Keratinocyte (primary cell): Measurements from ENCODE around the gene MAP3K14. TPM values are rescaled to one million over a fixed set of nuclear protein-coding genes. Genes with fewer than 3 reads are reported as not detected.

Experiments used
- DNase-seq: peaks from one replicate; pipeline ENCODE4 v3.0.0-alpha.2; 2011; ENCODE audit warnings: low read depth, missing footprints, low spot score
- FAIRE-seq: peaks from 2 replicates; lab custom pipeline; 2011; peaks lifted over from hg19 to GRCh38; lab: Jason Lieb, UNC
- H2AFZ ChIP-seq: 2 replicates; pipeline ENCODE4 v1.6.0; 2012; ENCODE audit warnings: low read length, control low read depth, inconsistent platforms; ENCODE audit not compliant: control insufficient read depth
- H3K27ac ChIP-seq: 2 replicates; pipeline ENCODE4 v1.5.1; 2011; ENCODE audit warnings: low read length; ENCODE audit not compliant: control insufficient read depth, insufficient read depth
- H3K27me3 ChIP-seq: 3 replicates; pipeline ENCODE4 v1.6.0; 2011; ENCODE audit warnings: low read length; ENCODE audit not compliant: control insufficient read depth, insufficient read depth; ENCODE audit errors: extremely low read depth
- H3K36me3 ChIP-seq, 2 experiments: 2 replicates in 1 of 2; 3 replicates in 1 of 2; pipeline ENCODE4 v1.5.1; 2011; ENCODE audit warnings: low read length in 2 of 2, mild to moderate bottlenecking in 1 of 2; ENCODE audit not compliant: control insufficient read depth in 2 of 2, insufficient read depth in 2 of 2; ENCODE audit errors: extremely low read depth in 1 of 2
- H3K4me1 ChIP-seq: 3 replicates; pipeline ENCODE4 v1.5.1; 2011; ENCODE audit warnings: low read length; ENCODE audit not compliant: control insufficient read depth, insufficient read depth; ENCODE audit errors: extremely low read depth
- H3K4me2 ChIP-seq: 3 replicates; pipeline ENCODE4 v1.6.0; 2011; ENCODE audit warnings: low read depth, low read length; ENCODE audit not compliant: control insufficient read depth, insufficient read depth; ENCODE audit errors: extremely low read depth
- H3K4me3 ChIP-seq, 3 experiments: fragments of 200-600 bp in 1 of 3; sonication (generic) in 1 of 3; 2 replicates in 2 of 3; 3 replicates in 1 of 3; pipeline ENCODE4 v1.5.1; 2011 to 2016; ENCODE audit warnings: low read length in 3 of 3, mild to moderate bottlenecking in 3 of 3, control low read depth in 2 of 3, inconsistent platforms in 1 of 3, low read depth in 1 of 3, mixed read lengths in 1 of 3, mixed run types in 1 of 3, moderate library complexity in 1 of 3; ENCODE audit not compliant: control insufficient read depth in 2 of 3, insufficient read depth in 2 of 3; ENCODE audit errors: extremely low read depth in 1 of 3
- H3K79me2 ChIP-seq: 2 replicates; pipeline ENCODE4 v1.6.0; 2012; ENCODE audit warnings: low read length; ENCODE audit not compliant: control insufficient read depth, insufficient read depth
- H3K9ac ChIP-seq: 3 replicates; pipeline ENCODE4 v1.6.0; 2011; ENCODE audit warnings: low read length; ENCODE audit not compliant: control insufficient read depth, insufficient read depth; ENCODE audit errors: extremely low read depth
- H3K9me1 ChIP-seq: 3 replicates; pipeline ENCODE4 v1.6.0; 2011; ENCODE audit warnings: low read length; ENCODE audit not compliant: control insufficient read depth, insufficient read depth; ENCODE audit errors: extremely low read depth
- H3K9me3 ChIP-seq: 2 replicates; pipeline ENCODE4 v1.5.1; 2012; ENCODE audit warnings: low read depth, low read length; ENCODE audit not compliant: control insufficient read depth
- H4K20me1 ChIP-seq: 3 replicates; pipeline ENCODE4 v1.6.0; 2011; ENCODE audit warnings: low read length; ENCODE audit not compliant: control insufficient read depth, insufficient read depth; ENCODE audit errors: extremely low read depth
- EZH2 ChIP-seq: IDR thresholded peaks from one replicate; pipeline ENCODE4 v1.6.1; 2012; ENCODE audit warnings: inconsistent platforms, mild to moderate bottlenecking, low read length, moderate library complexity
- dilution Hi-C: fragments of 300-500 bp; cut with MboI; formaldehyde crosslinking; loops from one replicate; pipeline ENCODE4 v1.7.0; 2020; ENCODE audit warnings: low sequenced_read_pairs; ENCODE audit not compliant: extremely low pct_ligation_motif_present
- polyA plus RNA-seq, 5 experiments: library from polyadenylated mRNA; depleted of rRNA in 3 of 5; stranded (reverse) in 3 of 5; stranded (forward) in 1 of 5; unstranded in 1 of 5; fragments of >200 nt; gene quantifications; 1 replicate in 1 of 5; 2 replicates in 3 of 5; 3 replicates in 1 of 5; pipeline versions ENCODE4 v1.2.1 to v1.2.3, GENCODE V29; 2011 to 2012; ENCODE audit warnings: missing spikeins in 2 of 5, low read depth in 1 of 5, low replicate concordance in 1 of 5
- TF ChIP-seq, protein P1 (sequence below), 3 experiments: IDR thresholded peaks in 1 of 3; conservative IDR thresholded peaks in 1 of 3; optimal IDR thresholded peaks in 1 of 3; 2 replicates in 2 of 3; 3 replicates in 1 of 3; pipeline versions ENCODE3 to v1.5.1; 2011; ENCODE audit warnings: low read length in 3 of 3, mild to moderate bottlenecking in 3 of 3, moderate library complexity in 2 of 3, control low read depth in 1 of 3, inconsistent platforms in 1 of 3; ENCODE audit not compliant: insufficient read depth in 2 of 3; ENCODE audit errors: extremely low read depth in 1 of 3

Gene MAP3K14
- polyA plus RNA-seq, 1 donor (not counting 4 experiments of a cell fraction or from before 2014, with no cell fraction given) = 6.5 TPM

DNA sequence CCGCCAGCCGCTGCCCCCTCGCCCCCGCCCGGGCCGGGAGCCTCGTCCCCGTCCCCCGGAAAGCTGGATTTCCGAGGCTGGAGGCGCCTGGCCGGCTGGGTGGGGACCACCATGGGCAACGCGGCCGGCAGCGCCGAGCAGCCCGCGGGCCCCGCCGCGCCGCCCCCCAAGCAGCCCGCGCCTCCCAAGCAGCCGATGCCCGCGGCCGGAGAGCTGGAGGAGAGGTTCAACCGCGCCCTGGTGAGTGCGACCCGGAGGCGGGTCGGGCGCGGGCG is 94.9 kb downstream of the MAP3K14 start:
- Histone ChIP-seq H4K20me1 (no peaks in the 10 kb centered on the region), H2AFZ (no peak overlapping the region), H3K27me3 (peaks cover 27% of the 10 kb centered on the region), H3K36me3 (no peaks in the 10 kb centered on the region), H3K4me3 (peak overlapping the region in 2 of 3 experiments; percentile 29 to 63), H3K9me3 (no peaks in the 10 kb centered on the region), H3K4me1 (peaks cover 12% of the 10 kb centered on the region), H3K79me2 (no peaks in the 10 kb centered on the region), H3K4me2 (peak overlapping the region; percentile 45), H3K27ac (no peak overlapping the region), H3K9me1 (no peaks in the 10 kb centered on the region), H3K9ac (no peak overlapping the region)
- dilution Hi-C loops = no loop called here
- TF ChIP-seq EZH2 = no peak
- TF ChIP-seq, protein P1, sequence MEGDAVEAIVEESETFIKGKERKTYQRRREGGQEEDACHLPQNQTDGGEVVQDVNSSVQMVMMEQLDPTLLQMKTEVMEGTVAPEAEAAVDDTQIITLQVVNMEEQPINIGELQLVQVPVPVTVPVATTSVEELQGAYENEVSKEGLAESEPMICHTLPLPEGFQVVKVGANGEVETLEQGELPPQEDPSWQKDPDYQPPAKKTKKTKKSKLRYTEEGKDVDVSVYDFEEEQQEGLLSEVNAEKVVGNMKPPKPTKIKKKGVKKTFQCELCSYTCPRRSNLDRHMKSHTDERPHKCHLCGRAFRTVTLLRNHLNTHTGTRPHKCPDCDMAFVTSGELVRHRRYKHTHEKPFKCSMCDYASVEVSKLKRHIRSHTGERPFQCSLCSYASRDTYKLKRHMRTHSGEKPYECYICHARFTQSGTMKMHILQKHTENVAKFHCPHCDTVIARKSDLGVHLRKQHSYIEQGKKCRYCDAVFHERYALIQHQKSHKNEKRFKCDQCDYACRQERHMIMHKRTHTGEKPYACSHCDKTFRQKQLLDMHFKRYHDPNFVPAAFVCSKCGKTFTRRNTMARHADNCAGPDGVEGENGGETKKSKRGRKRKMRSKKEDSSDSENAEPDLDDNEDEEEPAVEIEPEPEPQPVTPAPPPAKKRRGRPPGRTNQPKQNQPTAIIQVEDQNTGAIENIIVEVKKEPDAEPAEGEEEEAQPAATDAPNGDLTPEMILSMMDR (optimal IDR thresholded peaks at IDR 0.05 in 1 of 3, IDR thresholded peaks at IDR 0.05 in 1 of 3, conservative IDR thresholded peaks at IDR 0.05 in 1 of 3; ENCODE audit: extremely low read depth in 1 of 3, insufficient read depth in 2 of 3, low read length in 3 of 3) = no peak
- FAIRE-seq (no peak), DNase-seq (no peak)

DNA sequence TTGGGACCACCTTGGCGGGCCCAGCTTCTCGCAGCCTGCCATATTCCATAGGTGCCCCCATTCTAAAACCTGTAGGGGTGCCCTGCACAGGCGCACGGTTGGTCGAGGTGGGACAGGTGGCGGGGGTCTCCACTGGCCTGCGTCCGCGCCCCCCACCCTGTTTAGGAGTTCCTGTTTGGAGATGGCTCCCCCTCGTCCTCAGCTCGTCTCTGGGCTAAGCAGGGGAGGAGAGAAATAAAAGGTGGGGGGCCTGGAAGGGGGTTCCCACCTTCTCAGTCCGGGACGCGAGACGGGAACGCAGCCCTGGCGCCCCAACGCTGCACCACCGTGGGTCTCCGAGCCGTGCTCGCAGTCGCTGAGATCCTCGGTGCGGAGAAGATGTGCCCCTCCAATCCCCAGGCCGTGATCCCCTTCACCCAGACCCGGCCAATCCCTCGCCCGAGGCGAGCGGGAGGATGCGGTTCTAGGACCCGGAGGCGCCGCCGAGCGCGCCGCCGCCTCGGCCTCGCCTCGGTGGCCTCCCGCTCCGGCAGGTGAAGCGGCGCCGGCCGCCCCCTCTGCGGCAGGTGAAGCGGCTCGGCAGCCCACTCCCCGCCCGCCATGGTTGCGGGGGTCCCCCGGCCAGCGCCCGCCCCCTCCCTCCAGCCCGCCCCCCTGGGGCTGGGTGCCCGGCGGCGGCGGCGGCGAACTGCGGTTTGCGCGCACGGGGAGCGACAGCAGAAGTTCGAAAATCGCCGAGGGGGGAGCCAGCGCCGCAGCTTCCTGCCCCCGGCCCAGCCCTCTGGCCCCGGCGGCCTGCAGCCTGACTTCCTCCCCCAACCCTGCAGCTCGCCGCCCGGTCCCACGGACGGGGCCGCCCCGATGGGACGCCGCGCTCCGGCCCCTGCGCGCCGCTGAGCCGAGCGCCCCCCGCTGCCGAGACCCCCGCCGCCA is 95.5 kb downstream of the MAP3K14 start, which contains the start of gene FMNL1:
Gene FMNL1 (plus strand): TSS at position 805 of the 933 bp plus-strand sequence. CDS start 240 bp downstream, outside the sequence.
- Histone ChIP-seq H3K27me3 (peaks cover 27% of the 10 kb centered on the region), H3K27ac (no peak within 1 kb of the TSS), H2AFZ (peak within 1 kb of the TSS; percentile 26), H3K9ac (no peak within 1 kb of the TSS), H3K4me2 (peak within 1 kb of the TSS; percentile 45), H4K20me1 (no peaks in the 10 kb centered on the region), H3K79me2 (no peaks in the 10 kb centered on the region), H3K4me1 (peaks cover 12% of the 10 kb centered on the region), H3K36me3 (no peaks in the 10 kb centered on the region), H3K9me1 (no peaks in the 10 kb centered on the region), H3K9me3 (no peaks in the 10 kb centered on the region), H3K4me3 (peak within 1 kb of the TSS; percentile 29 to 63 (median 43))
- DNase-seq (no peak), FAIRE-seq (no peak)
- TF ChIP-seq, protein P1 (optimal IDR thresholded peaks at IDR 0.05 in 1 of 3, IDR thresholded peaks at IDR 0.05 in 1 of 3, conservative IDR thresholded peaks at IDR 0.05 in 1 of 3; ENCODE audit: extremely low read depth in 1 of 3, insufficient read depth in 2 of 3, low read length in 3 of 3) = no peak
- TF ChIP-seq EZH2 = peak; percentile 40
- dilution Hi-C loops = no loop called here
